ENCODE measurements around the gene SCTR.

SCTR gene

DNA sequence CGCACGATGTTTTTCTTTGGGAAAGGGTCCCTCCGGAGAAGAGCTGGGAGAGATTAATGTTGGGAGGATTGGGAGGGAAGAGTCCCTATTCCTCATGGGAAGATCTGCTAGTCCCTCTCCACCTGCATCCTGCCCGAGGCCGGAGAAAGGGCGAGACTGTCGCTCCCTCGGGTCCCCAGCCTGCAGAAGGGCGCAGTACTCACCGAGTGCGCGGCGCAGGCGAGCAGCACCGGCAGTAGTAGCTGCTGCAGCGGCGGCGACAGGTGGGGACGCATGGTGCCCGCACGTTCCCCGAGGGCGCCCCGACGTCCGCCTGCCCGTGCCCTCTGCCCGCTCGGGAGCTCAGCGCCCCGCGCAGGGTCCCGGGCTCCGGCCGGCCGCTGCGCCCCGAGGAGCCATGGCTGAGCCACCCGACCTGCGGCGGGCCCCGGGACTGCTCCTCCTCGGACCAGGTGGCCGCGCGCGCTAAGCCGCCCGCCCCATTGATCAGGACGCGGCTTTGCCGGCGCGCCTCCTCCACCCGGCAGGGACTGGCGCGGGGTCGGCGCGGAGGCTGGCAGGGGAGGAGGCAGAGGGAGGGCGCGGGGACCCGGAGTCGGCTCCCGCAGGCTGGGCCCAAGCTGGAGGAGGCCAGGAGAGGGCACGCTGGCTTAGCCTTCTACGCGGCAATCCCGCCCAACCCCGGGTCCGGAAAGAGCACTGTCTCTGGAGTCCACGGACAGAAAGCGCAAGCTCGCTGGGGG, at the start of gene SCTR:
SCTR (minus strand) TSS at position 532 of the 743 bp plus-strand sequence; CDS start at position 275, 257 bp downstream.
- DNase-seq (ENCODE audit: low read depth in 3 of 3) = no peak

GRCh38 chr2:119567292-119567691, 43.0 kb upstream of the SCTR start:
- DNase-seq (ENCODE audit: low read depth in 3 of 3) = no peak

GRCh38 chr2:119565481-119565880, 41.2 kb upstream of the SCTR start:
- DNase-seq (ENCODE audit: low read depth in 3 of 3) = no peak

- DNase-seq (ENCODE audit: low read depth in 3 of 3) = no peak
These were observed 29.5 kb upstream of the SCTR start for GRCh38 chr2:119553687-119554344.

DNA sequence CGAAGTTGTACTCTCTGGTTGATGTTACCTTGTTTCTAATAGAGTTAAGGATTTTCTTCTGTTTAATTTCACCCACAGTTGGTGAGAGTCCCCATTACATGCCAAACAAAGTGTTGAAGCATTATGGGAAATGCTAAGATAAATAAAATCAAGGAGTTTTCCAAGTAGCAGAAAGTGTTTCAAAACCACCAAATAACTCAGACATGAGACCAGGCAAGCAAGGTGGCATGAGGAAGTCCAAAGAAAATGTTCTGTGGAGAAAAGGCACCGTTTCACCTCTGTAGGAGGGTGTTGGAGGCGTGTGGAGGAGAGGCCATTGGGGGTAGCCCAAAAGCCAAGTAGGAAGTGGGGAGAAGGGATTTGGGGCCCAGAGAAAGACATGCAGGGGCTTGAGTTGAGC, 28.6 kb upstream of the SCTR start:
- DNase-seq (ENCODE audit: low read depth in 3 of 3) = no peak

DNA sequence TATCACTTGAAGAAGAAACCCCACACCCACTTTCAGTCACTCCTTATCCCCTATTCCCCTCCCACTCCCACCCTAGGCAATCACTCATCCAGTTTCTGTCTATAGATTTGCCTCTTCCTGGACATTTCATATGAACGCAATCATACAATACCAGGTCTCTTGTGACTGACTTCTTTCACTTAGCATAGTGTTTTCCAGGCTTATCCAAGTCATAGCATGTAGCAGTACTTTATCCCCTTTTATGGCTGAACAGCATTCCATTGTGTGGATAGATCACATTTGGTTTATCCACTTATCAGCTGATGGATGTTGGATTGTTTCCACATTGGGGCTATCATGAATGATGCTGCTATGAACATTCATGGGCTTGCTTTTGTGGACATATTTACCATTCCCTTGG, 26.6 kb upstream of the SCTR start:
- no peak for DNase-seq (ENCODE audit: low read depth in 3 of 3)

DNA sequence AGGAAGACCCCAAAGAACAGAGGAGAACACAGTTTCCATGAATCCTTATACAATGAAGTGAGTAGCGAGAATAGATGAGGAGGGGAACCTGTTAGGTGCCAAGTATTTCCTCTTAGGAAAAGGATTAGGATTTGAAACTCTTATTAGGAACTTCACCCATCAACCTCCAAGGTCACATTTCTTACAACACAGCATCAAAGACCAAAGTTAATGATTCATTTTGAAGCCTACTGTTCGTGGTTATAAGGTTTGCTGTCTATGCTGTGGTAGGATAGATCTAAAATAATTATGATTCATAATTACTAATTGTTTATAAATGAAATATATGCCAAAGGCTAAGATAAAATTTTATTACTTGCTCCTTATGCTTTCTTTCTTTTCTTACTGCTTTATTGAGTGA, 26.1 kb upstream of the SCTR start:
- DNase-seq (ENCODE audit: low read depth in 3 of 3) = no peak

- DNase-seq (ENCODE audit: low read depth in 3 of 3) = no peak
These were observed 25.0 kb upstream of the SCTR start for GRCh38 chr2:119549241-119549640.

GRCh38 chr2:119548516-119549120, 24.3 kb upstream of the SCTR start:
- DNase-seq (ENCODE audit: low read depth in 3 of 3) = no peak

DNA sequence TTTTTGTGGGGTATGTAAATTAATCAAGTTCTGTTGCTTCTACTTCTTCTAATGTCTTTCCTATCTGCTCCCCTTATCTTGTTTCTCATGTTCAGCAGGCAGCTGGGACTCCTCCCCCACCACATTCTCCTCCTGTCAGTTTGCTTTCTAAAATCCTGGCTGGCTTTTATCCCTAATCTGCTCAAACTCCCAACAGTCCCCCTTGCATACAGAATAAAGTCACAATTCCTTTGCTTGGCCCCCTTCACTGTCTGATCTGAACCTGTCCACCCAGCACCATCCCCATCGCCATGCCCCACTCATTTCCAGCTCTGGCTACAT, 22.1 kb upstream of the SCTR start:
- no peak for DNase-seq (ENCODE audit: low read depth in 3 of 3)

- DNase-seq (ENCODE audit: low read depth in 3 of 3) = no peak
These were observed 21.6 kb upstream of the SCTR start for GRCh38 chr2:119545754-119546446.

DNA sequence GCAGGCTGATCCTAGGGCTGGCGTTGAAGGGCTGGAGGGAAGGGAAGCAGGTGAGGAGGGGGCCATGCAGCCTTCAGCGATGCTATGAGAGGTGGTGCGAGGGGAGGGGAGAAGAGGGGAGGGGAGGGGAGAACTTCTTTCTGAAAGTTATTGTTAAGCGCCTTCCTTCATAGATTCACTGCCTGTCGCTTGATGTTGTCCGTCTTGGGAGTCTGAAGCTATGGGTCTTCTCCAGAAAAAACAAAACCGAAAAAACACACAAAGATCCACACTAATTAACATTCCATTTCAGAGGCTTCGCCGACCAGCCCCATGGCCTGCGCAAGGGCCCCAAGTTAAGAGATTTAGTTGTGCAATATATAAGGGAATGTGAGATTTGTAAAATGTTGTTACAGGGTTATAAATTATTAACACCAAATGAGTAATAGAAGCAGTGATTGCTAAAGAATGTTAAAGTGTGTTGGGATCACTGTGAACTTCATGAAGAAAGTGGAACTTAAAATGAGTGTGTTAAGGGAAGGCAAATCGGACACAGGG, 20.7 kb upstream of the SCTR start:
- DNase-seq (ENCODE audit: low read depth in 3 of 3) = no peak

DNA sequence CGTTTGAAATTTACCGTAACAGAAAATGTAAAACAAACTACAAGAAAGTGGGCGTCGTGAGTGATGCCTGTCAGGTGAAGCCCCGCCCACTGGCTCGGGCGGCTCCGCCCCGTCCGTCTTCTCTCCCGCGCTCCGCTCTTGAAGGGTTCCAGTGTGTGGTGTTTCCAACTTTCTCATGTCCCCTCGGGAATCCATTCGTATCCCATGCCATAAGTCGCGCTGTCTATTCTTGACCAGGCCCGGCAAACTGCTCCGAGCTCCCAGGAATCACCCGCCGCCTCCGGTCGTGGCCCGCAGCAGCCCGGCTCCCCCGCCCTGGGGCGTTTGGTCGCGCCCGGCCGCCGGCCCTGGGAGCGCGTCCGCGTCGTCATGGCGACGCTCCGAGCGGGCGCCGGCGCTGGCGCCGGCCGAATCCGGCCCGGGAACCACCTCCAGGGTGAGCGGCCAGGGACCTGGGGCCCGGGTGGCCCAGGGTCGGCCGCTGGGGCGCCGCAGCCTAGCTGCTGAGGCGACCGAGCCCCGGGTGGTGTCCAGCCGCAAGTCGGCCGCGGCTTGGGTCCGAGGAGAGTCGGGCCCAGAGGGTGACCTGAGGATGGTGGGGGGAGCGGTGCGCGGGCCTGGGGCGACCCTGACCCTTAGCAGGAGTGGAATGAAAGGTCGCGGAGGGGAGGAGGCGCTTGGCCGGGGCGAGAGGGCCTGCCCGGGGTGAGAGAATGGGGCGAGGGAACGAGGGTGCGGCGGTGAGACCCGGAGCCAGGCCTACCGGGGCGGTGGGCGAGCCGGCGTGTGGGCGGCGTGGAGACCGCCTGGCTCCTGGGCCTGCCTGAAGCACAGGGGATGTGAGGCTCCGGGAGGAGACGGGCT, 20.0 kb upstream of the SCTR start, which contains the start of gene CFAP221:
CFAP221 (plus strand) TSS at position 375 of the 864 bp plus-strand sequence. CDS start 1,683 bp downstream, outside the sequence.
- peak in 2 of 3 experiments; percentile 8 to 63 for DNase-seq (ENCODE audit: low read depth in 3 of 3)

DNA sequence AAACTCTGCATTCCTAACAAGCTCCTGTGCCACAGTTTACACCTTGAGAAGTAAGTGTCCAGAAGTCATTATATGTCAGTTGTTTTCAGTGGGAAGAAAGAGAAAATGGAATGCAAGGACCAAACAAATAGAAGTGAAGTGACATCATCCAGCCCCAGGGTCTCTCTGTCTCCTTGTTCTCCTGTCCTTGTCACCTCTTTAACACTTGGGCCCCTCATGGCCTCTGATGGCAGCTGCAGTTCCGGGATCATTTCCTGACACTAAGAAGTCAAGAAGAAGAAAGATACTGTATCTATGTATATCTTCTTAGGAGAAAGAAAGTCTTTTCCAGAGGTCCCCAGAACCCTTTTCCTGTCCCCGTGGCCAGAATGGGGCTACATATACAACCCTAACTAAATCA, 17.2 kb upstream of the SCTR start:
- no peak for DNase-seq (ENCODE audit: low read depth in 3 of 3)

GRCh38 chr2:119537792-119538191, 13.5 kb upstream of the SCTR start:
- DNase-seq (ENCODE audit: low read depth in 3 of 3) = no peak

DNA sequence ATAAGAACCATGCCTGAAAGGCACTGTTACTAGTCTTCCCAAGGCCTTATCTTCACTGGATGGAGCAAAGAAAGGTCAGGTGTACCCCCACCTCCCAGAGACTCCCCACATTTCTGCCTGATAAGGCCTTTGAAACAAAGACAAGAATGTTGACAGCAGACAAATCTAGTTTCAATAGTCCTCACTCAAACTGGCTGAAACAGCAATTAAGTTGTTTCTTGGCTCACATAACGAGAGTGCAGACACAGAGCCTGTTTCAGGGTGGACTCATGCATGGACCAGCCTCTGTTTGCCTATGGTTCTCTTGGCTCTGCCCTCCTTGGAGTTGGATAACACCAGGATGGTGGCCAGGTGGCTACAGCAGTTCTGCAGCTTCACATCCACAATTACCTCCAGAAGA, 12.4 kb upstream of the SCTR start:
- DNase-seq (ENCODE audit: low read depth in 3 of 3) = no peak

GRCh38 chr2:119536211-119536610, 11.9 kb upstream of the SCTR start:
- DNase-seq (ENCODE audit: low read depth in 3 of 3) = no peak

- DNase-seq (ENCODE audit: low read depth in 3 of 3) = no peak
These were observed 9.3 kb upstream of the SCTR start for GRCh38 chr2:119533560-119533959.

- no peak for DNase-seq (ENCODE audit: low read depth in 3 of 3)
These were observed 7.0 kb upstream of the SCTR start for GRCh38 chr2:119531292-119531691.

- no peak for DNase-seq (ENCODE audit: low read depth in 3 of 3)
These were observed 3.7 kb upstream of the SCTR start for GRCh38 chr2:119527999-119528398.

DNA sequence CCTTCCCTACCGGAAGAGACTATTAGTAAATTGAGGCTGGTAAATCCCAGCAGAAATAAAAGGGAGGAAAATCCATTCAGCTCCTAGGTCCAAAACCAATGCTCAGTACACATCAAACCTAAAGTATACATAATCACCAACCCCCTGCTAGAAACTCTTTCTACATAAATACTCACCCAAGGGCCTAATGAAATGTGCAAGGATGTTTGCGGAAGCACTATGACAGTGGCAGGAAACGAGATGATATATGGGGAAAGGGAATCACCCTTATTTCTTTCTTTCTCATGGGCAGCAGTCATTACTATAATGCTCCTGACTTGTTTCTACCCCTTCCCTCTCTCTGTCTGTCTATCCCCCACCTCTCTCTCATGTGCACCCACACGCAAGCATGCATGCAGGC, 1.3 kb upstream of the SCTR start:
- DNase-seq (ENCODE audit: low read depth in 3 of 3) = no peak

Measured in stimulated activated CD4-positive, alpha-beta T cell treated with anti-CD3 and anti-CD28 coated beads, TNF-alpha, amount 100 ng/mL, for 24 hours (primary cell).